Endothelial cell of umbilical vein (primary cell): ENCODE results near the gene CDKL4. TPM values are rescaled to one million over a fixed set of nuclear protein-coding genes. Genes with fewer than 3 reads are reported as not detected.

Experiments used
- BruUV-seq: library from RNA; stranded (reverse); fragments of 400-500 nt; replicated peaks from 2 replicates; lab custom pipeline; 2021; lab: Mats Ljungman, UMichigan
- CTCF ChIA-PET: fragments of 300-600, 350-600 bp; sonication (Branson Sonifier 250); formaldehyde crosslinking; loops from one replicate; lab custom pipeline; 2021; ENCODE audit warnings: antibody characterized with exemption, inconsistent platforms; lab: Charles Lee
- POLR2A ChIA-PET: fragments of 300-600, 350-600 bp; sonication (Branson Sonifier 250); formaldehyde crosslinking; loops from one replicate; lab custom pipeline; 2021; ENCODE audit warnings: antibody characterized with exemption, inconsistent platforms; lab: Charles Lee
- DNase-seq: peaks from one replicate; pipeline ENCODE4 v3.0.0-alpha.2; 2011; ENCODE audit warnings: low read depth, low spot score
- FAIRE-seq: peaks from 2 replicates; lab custom pipeline; 2011; peaks lifted over from hg19 to GRCh38; lab: Jason Lieb, UNC
- H2AFZ ChIP-seq: 2 replicates; pipeline ENCODE4 v1.6.0; 2012; ENCODE audit warnings: low read depth, low read length, control low read depth, inconsistent platforms
- H3K27ac ChIP-seq: 2 replicates; pipeline ENCODE4 v1.5.1; 2011; ENCODE audit warnings: low read depth, mild to moderate bottlenecking, control low read depth, low read length, moderate library complexity; ENCODE audit not compliant: insufficient read depth
- H3K27me3 ChIP-seq, 2 experiments: 2 replicates each; pipeline versions ENCODE4 v1.6.0 to v1.6.1; 2011; ENCODE audit warnings: low read length in 2 of 2, mixed read lengths in 1 of 2; ENCODE audit not compliant: control insufficient read depth in 2 of 2, insufficient read depth in 2 of 2
- H3K36me3 ChIP-seq, 2 experiments: 2 replicates in 1 of 2; 3 replicates in 1 of 2; pipeline ENCODE4 v1.5.1; 2011; ENCODE audit warnings: low read length in 2 of 2, mild to moderate bottlenecking in 1 of 2, moderate library complexity in 1 of 2; ENCODE audit not compliant: control insufficient read depth in 2 of 2, insufficient read depth in 2 of 2; ENCODE audit errors: extremely low read depth in 1 of 2
- H3K4me1 ChIP-seq: 3 replicates; pipeline ENCODE4 v1.5.1; 2011; ENCODE audit warnings: mild to moderate bottlenecking, low read length; ENCODE audit not compliant: control insufficient read depth, insufficient read depth; ENCODE audit errors: extremely low read depth
- H3K4me2 ChIP-seq: 2 replicates; pipeline ENCODE4 v1.6.1; 2011; ENCODE audit warnings: low read length, control low read depth, mixed read lengths; ENCODE audit not compliant: insufficient read depth
- H3K4me3 ChIP-seq, 3 experiments: fragments of 200-600 bp in 1 of 3; sonication (generic), shearing (Covaris generic) in 1 of 3; replicated peaks in 1 of 3; 2 replicates each; pipeline ENCODE4 v1.5.1; 2011 to 2016; ENCODE audit warnings: control low read depth in 3 of 3, low read length in 3 of 3, mild to moderate bottlenecking in 2 of 3, inconsistent platforms in 1 of 3, low read depth in 1 of 3, moderate library complexity in 1 of 3; ENCODE audit not compliant: insufficient read depth in 1 of 3
- H3K79me2 ChIP-seq: 2 replicates; pipeline ENCODE4 v1.6.0; 2012; ENCODE audit warnings: low read length, inconsistent platforms; ENCODE audit not compliant: control insufficient read depth, insufficient read depth
- H3K9ac ChIP-seq: replicated peaks from 2 replicates; pipeline ENCODE3; 2011; ENCODE audit warnings: low read length, control low read depth; ENCODE audit not compliant: insufficient read depth; ENCODE audit errors: extremely low read depth
- H3K9me1 ChIP-seq: replicated peaks from 3 replicates; pipeline ENCODE4 v1.6.0; 2011; ENCODE audit warnings: mild to moderate bottlenecking, low read length; ENCODE audit not compliant: control insufficient read depth, insufficient read depth; ENCODE audit errors: extremely low read depth
- H3K9me3 ChIP-seq: replicated peaks from 2 replicates; pipeline ENCODE4 v1.5.1; 2012; ENCODE audit warnings: low read length, inconsistent platforms; ENCODE audit not compliant: control insufficient read depth, insufficient read depth
- H4K20me1 ChIP-seq: replicated peaks from 2 replicates; pipeline ENCODE3; 2011; ENCODE audit warnings: mild to moderate bottlenecking, low read length; ENCODE audit not compliant: control insufficient read depth, insufficient read depth; ENCODE audit errors: extremely low read depth
- CTCF ChIP-seq, 2 donors: IDR thresholded peaks; 1 replicate in 1 of 2; 2 replicates in 1 of 2; pipeline ENCODE4 v1.5.1; 2011; ENCODE audit warnings: low read length in 2 of 2, mild to moderate bottlenecking in 2 of 2, moderate library complexity in 2 of 2, control low read depth in 1 of 2, inconsistent platforms in 1 of 2, low read depth in 1 of 2; ENCODE audit not compliant: insufficient read depth in 1 of 2; ENCODE audit errors: extremely low read depth in 1 of 2
- EZH2 ChIP-seq: IDR thresholded peaks from 2 replicates; pipeline ENCODE4 v1.6.1; 2012; ENCODE audit warnings: borderline replicate concordance, low read depth, mild to moderate bottlenecking, moderate library complexity, low read length, inconsistent platforms; ENCODE audit not compliant: severe bottlenecking
- FOS ChIP-seq: IDR thresholded peaks from 2 replicates; pipeline ENCODE4 v1.6.1; 2011; ENCODE audit warnings: mild to moderate bottlenecking, low read length, moderate library complexity, borderline replicate concordance; ENCODE audit not compliant: insufficient read depth
- GATA2 ChIP-seq: IDR thresholded peaks from 2 replicates; pipeline ENCODE4 v1.7.0; 2011; ENCODE audit warnings: low read depth, mild to moderate bottlenecking, moderate library complexity, mixed read lengths, low read length; ENCODE audit not compliant: insufficient read length, insufficient read depth
- JUN ChIP-seq: IDR thresholded peaks from 2 replicates; pipeline ENCODE4 v1.6.1; 2011; ENCODE audit warnings: borderline replicate concordance, low read depth; ENCODE audit not compliant: insufficient read length, insufficient read depth
- MYC ChIP-seq: IDR thresholded peaks from one replicate; pipeline ENCODE4 v1.6.1; 2011; ENCODE audit warnings: mild to moderate bottlenecking, low read depth, low read length
- POLR2A ChIP-seq: IDR thresholded peaks from 2 replicates; pipeline ENCODE4 v1.6.1; 2012; ENCODE audit warnings: low read depth, mild to moderate bottlenecking, control low read depth, low read length
- POLR2AphosphoS5 ChIP-seq: IDR thresholded peaks from 2 replicates; pipeline ENCODE4 v1.6.1; 2012; ENCODE audit warnings: low read depth, mild to moderate bottlenecking, control low read depth, low read length, moderate library complexity; ENCODE audit not compliant: insufficient read depth
- dilution Hi-C: fragments of 300-500 bp; cut with MboI; formaldehyde crosslinking; loops from one replicate; pipeline ENCODE4 v1.15.0; 2019; ENCODE audit warnings: low sequenced_read_pairs; ENCODE audit not compliant: extremely low pct_ligation_motif_present
- intact Hi-C: fragments of 100-400 bp; cut with micrococcal nuclease; formaldehyde crosslinking; loops from one replicate; pipeline ENCODE4 v1.10.0; 2022
- polyA plus RNA-seq, 4 experiments: library from polyadenylated mRNA; depleted of rRNA in 3 of 4; stranded (reverse) in 3 of 4; unstranded in 1 of 4; fragments of >200 nt; gene quantifications; 2 replicates each; pipeline versions ENCODE4 v1.2.1 to v1.2.3, GENCODE V29; 2011 to 2012; ENCODE audit warnings: missing spikeins in 1 of 4
- total RNA-seq: library from RNA; stranded (reverse); gene quantifications from 2 replicates; pipeline ENCODE4 v1.2.3, GENCODE V29; 2021
- TF ChIP-seq, protein P1 (sequence below): IDR thresholded peaks from 2 replicates; pipeline ENCODE4 v1.6.1; 2011; ENCODE audit not compliant: insufficient read depth, insufficient read length

Gene CDKL4
- total and polyA plus RNA-seq, 2 donors (not counting 3 experiments of a cell fraction or from before 2014, with no cell fraction given): 0.17 to 0.75 TPM

- H3K36me3 ChIP-seq: peaks cover 2% of the 10 kb centered on the region in 2 experiments
- no peak for DNase-seq
- no peaks in the 10 kb centered on the region for H3K27me3 ChIP-seq
- ChIA-PET CTCF (no interaction called here), POLR2A (no interaction called here)
- H2AFZ ChIP-seq: no peak overlapping the region
- no peak overlapping the region for H3K4me2 ChIP-seq
- no peak overlapping the region for H3K27ac ChIP-seq
- no peaks in the 10 kb centered on the region for H3K9me1 ChIP-seq
- H3K9me3 ChIP-seq: no peaks in the 10 kb centered on the region
- no peak overlapping the region for H3K4me3 ChIP-seq
- H4K20me1 ChIP-seq: no peaks in the 10 kb centered on the region
- H3K9ac ChIP-seq: no peak overlapping the region
- H3K4me1 ChIP-seq: no peaks in the 10 kb centered on the region
- dilution Hi-C loops: no loop called here
- BruUV-seq: no TSS peak
- no peaks in the 10 kb centered on the region for H3K79me2 ChIP-seq
- FAIRE-seq: no peak
- intact Hi-C loops: no loop called here
- TF ChIP-seq POLR2AphosphoS5: no peak
- TF ChIP-seq GATA2: no peak
- no peak for TF ChIP-seq MYC
- TF ChIP-seq POLR2A: no peak
- TF ChIP-seq FOS: no peak
- TF ChIP-seq JUN: no peak
- TF ChIP-seq CTCF (IDR thresholded peaks at IDR 0.05; ENCODE audit: extremely low read depth in 1 of 2, insufficient read depth in 1 of 2, low read depth in 1 of 2, low read length in 2 of 2): no peak
- no peak for TF ChIP-seq EZH2
- TF ChIP-seq, protein P1, sequence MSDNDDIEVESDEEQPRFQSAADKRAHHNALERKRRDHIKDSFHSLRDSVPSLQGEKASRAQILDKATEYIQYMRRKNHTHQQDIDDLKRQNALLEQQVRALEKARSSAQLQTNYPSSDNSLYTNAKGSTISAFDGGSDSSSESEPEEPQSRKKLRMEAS: no peak
These were observed 21.0 kb upstream of the CDKL4 start for GRCh38 chr2:39264733-39265132.
